GM12878 (cell line): Measurements from ENCODE around the gene SLC25A33. TPM values are rescaled to one million over a fixed set of nuclear protein-coding genes. Genes with fewer than 3 reads are reported as not detected.
A peak's percentile ranks its signal among the peaks of the same experiment; 100 is the strongest.

Experiments used
- CBX5 ChIP-seq: sonication (generic); IDR thresholded peaks from 2 replicates; pipeline ENCODE4 v1.6.1; 2016; ENCODE audit warnings: low read depth, moderate library complexity, mild to moderate bottlenecking, inconsistent platforms
- CREM ChIP-seq: IDR thresholded peaks from 2 replicates; pipeline ENCODE4 v1.6.1; 2014; ENCODE audit warnings: antibody characterized with exemption, low read depth
- DPF2 ChIP-seq: fragments of 450-650 bp; IDR thresholded peaks from 2 replicates; pipeline ENCODE4 v1.6.1; 2017; ENCODE audit warnings: mild to moderate bottlenecking
- ETV6 ChIP-seq, 2 experiments: fragments of 450-650 bp in 1 of 2; IDR thresholded peaks in 1 of 2; conservative IDR thresholded peaks in 1 of 2; 2 replicates each; pipeline ENCODE4 v1.6.1; 2014; ENCODE audit warnings: antibody characterized with exemption in 1 of 2, borderline replicate concordance in 1 of 2, low read depth in 1 of 2, mild to moderate bottlenecking in 1 of 2, moderate library complexity in 1 of 2
- IRF4 ChIP-seq: IDR thresholded peaks from 2 replicates; pipeline ENCODE4 v1.6.1; 2011; ENCODE audit warnings: low read depth, low read length
- LARP7 ChIP-seq: fragments of 450-650 bp; IDR thresholded peaks from 2 replicates; pipeline ENCODE4 v1.6.1; 2017; ENCODE audit warnings: mild to moderate bottlenecking
- NFYB ChIP-seq: IDR thresholded peaks from 2 replicates; pipeline ENCODE4 v1.6.1; 2011; ENCODE audit warnings: low read depth, mild to moderate bottlenecking, low read length, improper control_type of control experiment, moderate library complexity; ENCODE audit not compliant: insufficient read depth
- POLR2AphosphoS5 ChIP-seq: IDR thresholded peaks from 2 replicates; pipeline ENCODE4 v1.6.1; 2011; ENCODE audit warnings: mild to moderate bottlenecking, low read length, inconsistent platforms
- RB1 ChIP-seq: fragments of 450-650 bp; formaldehyde crosslinking; IDR thresholded peaks from 2 replicates; pipeline ENCODE4 v1.6.1; 2017; ENCODE audit warnings: mild to moderate bottlenecking, borderline replicate concordance
- SIX5 ChIP-seq: IDR thresholded peaks from 2 replicates; pipeline ENCODE4 v1.6.1; 2011; ENCODE audit warnings: mild to moderate bottlenecking, low read depth, low read length, moderate library complexity; ENCODE audit not compliant: severe bottlenecking
- SPI1 ChIP-seq: IDR thresholded peaks from 2 replicates; pipeline ENCODE4 v1.6.1; 2011; ENCODE audit warnings: low read depth, mild to moderate bottlenecking, low read length, moderate library complexity, borderline replicate concordance; ENCODE audit not compliant: insufficient read depth
- SREBF1 ChIP-seq: IDR thresholded peaks from 2 replicates; pipeline ENCODE4 v1.6.1; 2012; ENCODE audit warnings: mild to moderate bottlenecking, low read length
- TAF1 ChIP-seq: IDR thresholded peaks from 2 replicates; pipeline ENCODE4 v1.6.1; 2011; ENCODE audit warnings: mild to moderate bottlenecking, low read depth, low read length, borderline replicate concordance
- TCF12 ChIP-seq: IDR thresholded peaks from 2 replicates; pipeline ENCODE4 v1.6.1; 2011; ENCODE audit warnings: low read depth, mild to moderate bottlenecking, low read length
- ZZZ3 ChIP-seq: IDR thresholded peaks from 2 replicates; pipeline ENCODE4 v1.6.1; 2011; ENCODE audit warnings: low read depth; ENCODE audit not compliant: control insufficient read depth, insufficient read length
- polyA plus RNA-seq, 11 experiments: library from polyadenylated mRNA; depleted of rRNA in 4 of 11; unstranded in 6 of 11; stranded (reverse) in 5 of 11; fragments of >200 nt; fragmentation: Nextera tagmentation in 4 of 11; fragmentation: Illumina TruSeq in 1 of 11; extraction: Ambion mirVana in 4 of 11; extraction: Trizol in 1 of 11; gene quantifications; 1 replicate in 1 of 11; 2 replicates in 10 of 11; pipeline versions ENCODE4 v1.2.1 to v1.2.3, GENCODE V29; 2011 to 2016; ENCODE audit warnings: inconsistent platforms in 2 of 11, missing spikeins in 2 of 11, low read depth in 1 of 11
- total RNA-seq, 4 experiments: library from RNA; depleted of rRNA in 3 of 4; stranded (reverse); fragments of >200 nt in 3 of 4; fragmentation: Illumina TruSeq in 1 of 4; extraction: Trizol in 1 of 4; gene quantifications; 2 replicates each; pipeline versions ENCODE4 v1.2.1 to v1.2.3, GENCODE V29; 2013 to 2021
- TF ChIP-seq, protein P1 (sequence below): IDR thresholded peaks from 2 replicates; pipeline ENCODE4 v1.6.1; 2012; ENCODE audit warnings: mild to moderate bottlenecking, low read depth, low read length
- TF ChIP-seq, protein P2 (sequence below): IDR thresholded peaks from 2 replicates; pipeline ENCODE4 v1.6.1; 2011; ENCODE audit warnings: low read depth, mild to moderate bottlenecking, low read length, moderate library complexity, borderline replicate concordance; ENCODE audit errors: extremely low read depth
- TF ChIP-seq, protein P3 (sequence below): fragments of 150-350 bp; IDR thresholded peaks from 2 replicates; pipeline ENCODE4 v1.6.1; 2016; ENCODE audit warnings: low read depth, low read length
- TF ChIP-seq, protein P4 (sequence below): fragments of 450-650 bp; IDR thresholded peaks from 2 replicates; pipeline ENCODE4 v1.6.1; 2017; ENCODE audit warnings: mild to moderate bottlenecking, low read depth, inconsistent platforms; ENCODE audit not compliant: poor library complexity, severe bottlenecking

Gene SLC25A33
- total and polyA plus RNA-seq, 10 of the 15 experiments (the other 5 are each of a cell fraction or from before 2014, with no cell fraction given) = 1.7 to 11.2 (median 8.4) TPM

DNA sequence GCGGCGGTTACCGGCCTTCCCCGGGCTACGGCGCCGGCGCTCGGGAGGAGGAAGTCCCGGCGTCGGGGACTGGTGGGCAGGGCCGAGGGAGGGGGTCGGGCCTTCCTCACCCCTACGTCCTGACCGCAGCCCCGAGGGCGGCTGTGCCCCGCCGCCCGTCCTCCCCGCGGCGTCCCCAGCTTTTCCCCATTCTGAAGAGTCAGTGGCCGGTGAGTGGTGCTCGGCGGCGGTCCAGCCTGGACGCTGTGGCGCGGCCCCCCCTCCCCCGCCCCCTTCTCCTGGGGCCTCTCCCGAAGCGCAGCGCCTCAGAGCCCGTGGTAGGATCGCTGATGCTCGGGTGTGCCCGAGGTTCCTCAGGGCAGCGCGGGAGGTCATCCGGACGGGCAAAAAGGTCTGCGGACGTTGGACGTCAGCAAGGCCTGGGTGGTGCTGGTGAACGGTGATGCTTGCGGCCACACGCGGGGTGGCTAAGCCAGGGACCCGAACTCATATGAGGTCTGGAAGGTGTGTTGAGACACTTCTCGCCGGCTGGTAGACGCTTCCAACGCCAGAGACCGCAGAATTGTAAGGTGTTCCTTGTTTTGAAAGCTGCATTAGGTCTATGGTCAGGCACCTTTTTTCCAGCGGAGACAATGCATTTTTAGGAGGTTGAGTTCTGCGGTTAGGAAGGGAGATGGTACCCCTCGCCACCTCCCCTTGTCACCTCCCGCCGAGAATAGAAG, 725 bp downstream of the SLC25A33 start (continued):
- TF ChIP-seq, protein P1, sequence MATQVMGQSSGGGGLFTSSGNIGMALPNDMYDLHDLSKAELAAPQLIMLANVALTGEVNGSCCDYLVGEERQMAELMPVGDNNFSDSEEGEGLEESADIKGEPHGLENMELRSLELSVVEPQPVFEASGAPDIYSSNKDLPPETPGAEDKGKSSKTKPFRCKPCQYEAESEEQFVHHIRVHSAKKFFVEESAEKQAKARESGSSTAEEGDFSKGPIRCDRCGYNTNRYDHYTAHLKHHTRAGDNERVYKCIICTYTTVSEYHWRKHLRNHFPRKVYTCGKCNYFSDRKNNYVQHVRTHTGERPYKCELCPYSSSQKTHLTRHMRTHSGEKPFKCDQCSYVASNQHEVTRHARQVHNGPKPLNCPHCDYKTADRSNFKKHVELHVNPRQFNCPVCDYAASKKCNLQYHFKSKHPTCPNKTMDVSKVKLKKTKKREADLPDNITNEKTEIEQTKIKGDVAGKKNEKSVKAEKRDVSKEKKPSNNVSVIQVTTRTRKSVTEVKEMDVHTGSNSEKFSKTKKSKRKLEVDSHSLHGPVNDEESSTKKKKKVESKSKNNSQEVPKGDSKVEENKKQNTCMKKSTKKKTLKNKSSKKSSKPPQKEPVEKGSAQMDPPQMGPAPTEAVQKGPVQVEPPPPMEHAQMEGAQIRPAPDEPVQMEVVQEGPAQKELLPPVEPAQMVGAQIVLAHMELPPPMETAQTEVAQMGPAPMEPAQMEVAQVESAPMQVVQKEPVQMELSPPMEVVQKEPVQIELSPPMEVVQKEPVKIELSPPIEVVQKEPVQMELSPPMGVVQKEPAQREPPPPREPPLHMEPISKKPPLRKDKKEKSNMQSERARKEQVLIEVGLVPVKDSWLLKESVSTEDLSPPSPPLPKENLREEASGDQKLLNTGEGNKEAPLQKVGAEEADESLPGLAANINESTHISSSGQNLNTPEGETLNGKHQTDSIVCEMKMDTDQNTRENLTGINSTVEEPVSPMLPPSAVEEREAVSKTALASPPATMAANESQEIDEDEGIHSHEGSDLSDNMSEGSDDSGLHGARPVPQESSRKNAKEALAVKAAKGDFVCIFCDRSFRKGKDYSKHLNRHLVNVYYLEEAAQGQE = no peak
- TF ChIP-seq NFYB (no peak), RB1 (no peak), CREM (no peak), TCF12 (no peak), DPF2 (0 out of 2 replicates have a peak, but pooled peaks have one; percentile 54), ETV6 (conservative IDR thresholded peaks at IDR 0.05 in 1 of 2, IDR thresholded peaks at IDR 0.05 in 1 of 2; ENCODE audit: borderline replicate concordance in 1 of 2, low read depth in 1 of 2) (no peak), SREBF1 (no peak), SPI1 (0 out of 2 replicates have a peak, but pooled peaks have one; percentile 29), ZZZ3 (no peak), POLR2AphosphoS5 (no peak), SIX5 (no peak), LARP7 (no peak), TAF1 (no peak), CBX5 (no peak), IRF4 (no peak)
- TF ChIP-seq, protein P2, sequence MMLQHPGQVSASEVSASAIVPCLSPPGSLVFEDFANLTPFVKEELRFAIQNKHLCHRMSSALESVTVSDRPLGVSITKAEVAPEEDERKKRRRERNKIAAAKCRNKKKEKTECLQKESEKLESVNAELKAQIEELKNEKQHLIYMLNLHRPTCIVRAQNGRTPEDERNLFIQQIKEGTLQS = no peak
- TF ChIP-seq, protein P3, sequence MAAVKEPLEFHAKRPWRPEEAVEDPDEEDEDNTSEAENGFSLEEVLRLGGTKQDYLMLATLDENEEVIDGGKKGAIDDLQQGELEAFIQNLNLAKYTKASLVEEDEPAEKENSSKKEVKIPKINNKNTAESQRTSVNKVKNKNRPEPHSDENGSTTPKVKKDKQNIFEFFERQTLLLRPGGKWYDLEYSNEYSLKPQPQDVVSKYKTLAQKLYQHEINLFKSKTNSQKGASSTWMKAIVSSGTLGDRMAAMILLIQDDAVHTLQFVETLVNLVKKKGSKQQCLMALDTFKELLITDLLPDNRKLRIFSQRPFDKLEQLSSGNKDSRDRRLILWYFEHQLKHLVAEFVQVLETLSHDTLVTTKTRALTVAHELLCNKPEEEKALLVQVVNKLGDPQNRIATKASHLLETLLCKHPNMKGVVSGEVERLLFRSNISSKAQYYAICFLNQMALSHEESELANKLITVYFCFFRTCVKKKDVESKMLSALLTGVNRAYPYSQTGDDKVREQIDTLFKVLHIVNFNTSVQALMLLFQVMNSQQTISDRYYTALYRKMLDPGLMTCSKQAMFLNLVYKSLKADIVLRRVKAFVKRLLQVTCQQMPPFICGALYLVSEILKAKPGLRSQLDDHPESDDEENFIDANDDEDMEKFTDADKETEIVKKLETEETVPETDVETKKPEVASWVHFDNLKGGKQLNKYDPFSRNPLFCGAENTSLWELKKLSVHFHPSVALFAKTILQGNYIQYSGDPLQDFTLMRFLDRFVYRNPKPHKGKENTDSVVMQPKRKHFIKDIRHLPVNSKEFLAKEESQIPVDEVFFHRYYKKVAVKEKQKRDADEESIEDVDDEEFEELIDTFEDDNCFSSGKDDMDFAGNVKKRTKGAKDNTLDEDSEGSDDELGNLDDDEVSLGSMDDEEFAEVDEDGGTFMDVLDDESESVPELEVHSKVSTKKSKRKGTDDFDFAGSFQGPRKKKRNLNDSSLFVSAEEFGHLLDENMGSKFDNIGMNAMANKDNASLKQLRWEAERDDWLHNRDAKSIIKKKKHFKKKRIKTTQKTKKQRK = no peak
- TF ChIP-seq, protein P4, sequence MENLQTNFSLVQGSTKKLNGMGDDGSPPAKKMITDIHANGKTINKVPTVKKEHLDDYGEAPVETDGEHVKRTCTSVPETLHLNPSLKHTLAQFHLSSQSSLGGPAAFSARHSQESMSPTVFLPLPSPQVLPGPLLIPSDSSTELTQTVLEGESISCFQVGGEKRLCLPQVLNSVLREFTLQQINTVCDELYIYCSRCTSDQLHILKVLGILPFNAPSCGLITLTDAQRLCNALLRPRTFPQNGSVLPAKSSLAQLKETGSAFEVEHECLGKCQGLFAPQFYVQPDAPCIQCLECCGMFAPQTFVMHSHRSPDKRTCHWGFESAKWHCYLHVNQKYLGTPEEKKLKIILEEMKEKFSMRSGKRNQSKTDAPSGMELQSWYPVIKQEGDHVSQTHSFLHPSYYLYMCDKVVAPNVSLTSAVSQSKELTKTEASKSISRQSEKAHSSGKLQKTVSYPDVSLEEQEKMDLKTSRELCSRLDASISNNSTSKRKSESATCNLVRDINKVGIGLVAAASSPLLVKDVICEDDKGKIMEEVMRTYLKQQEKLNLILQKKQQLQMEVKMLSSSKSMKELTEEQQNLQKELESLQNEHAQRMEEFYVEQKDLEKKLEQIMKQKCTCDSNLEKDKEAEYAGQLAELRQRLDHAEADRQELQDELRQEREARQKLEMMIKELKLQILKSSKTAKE = no peak
